Effector memory CD4-positive, alpha-beta T cell (primary cell): ENCODE data around the gene COX20.
A peak's percentile ranks its signal among the peaks of the same experiment; 100 is the strongest.
"Not testable (repeated sequence)": the region's sequence is repeated elsewhere in the genome, so short reads cannot be mapped to it uniquely, and the experiment has no call there.

Experiments
- DNase-seq, 3 donors: peaks; one replicate each; pipeline ENCODE4 v3.0.0-alpha.2; 2020
- H3K27ac ChIP-seq: 2 replicates; pipeline ENCODE4 v1.7.0; 2013; ENCODE audit warnings: mild to moderate bottlenecking, low read length, moderate library complexity; ENCODE audit not compliant: insufficient read depth, poor library complexity, severe bottlenecking
- H3K27me3 ChIP-seq: replicated peaks from 2 replicates; pipeline ENCODE4 v1.7.0; 2013; ENCODE audit warnings: mild to moderate bottlenecking, low read length; ENCODE audit not compliant: insufficient read depth, control insufficient read depth, poor library complexity, severe bottlenecking
- H3K36me3 ChIP-seq: 2 replicates; pipeline ENCODE4 v1.7.0; 2013; ENCODE audit warnings: mild to moderate bottlenecking, low read length, moderate library complexity; ENCODE audit not compliant: control insufficient read depth, insufficient read depth
- H3K4me1 ChIP-seq: 2 replicates; pipeline ENCODE4 v1.7.0; 2013; ENCODE audit warnings: low read length, mild to moderate bottlenecking; ENCODE audit not compliant: control insufficient read depth, insufficient read depth, poor library complexity, severe bottlenecking
- H3K4me3 ChIP-seq: 2 replicates; pipeline ENCODE4 v1.7.0; 2013; ENCODE audit warnings: low read length, low read depth, mild to moderate bottlenecking; ENCODE audit not compliant: insufficient read depth, poor library complexity, severe bottlenecking
- H3K9me3 ChIP-seq: 2 replicates; pipeline ENCODE4 v1.7.0; 2013; ENCODE audit warnings: mild to moderate bottlenecking, low read length, moderate library complexity; ENCODE audit not compliant: control insufficient read depth
- total RNA-seq, 3 donors: gene quantifications; one replicate each; lab custom pipeline; 2026; lab: John Stamatoyannopoulos, UW

The COX20 gene
- total RNA-seq = 29.0 to 43.4 (median 32.7) reads per million in 3 donors

DNA sequence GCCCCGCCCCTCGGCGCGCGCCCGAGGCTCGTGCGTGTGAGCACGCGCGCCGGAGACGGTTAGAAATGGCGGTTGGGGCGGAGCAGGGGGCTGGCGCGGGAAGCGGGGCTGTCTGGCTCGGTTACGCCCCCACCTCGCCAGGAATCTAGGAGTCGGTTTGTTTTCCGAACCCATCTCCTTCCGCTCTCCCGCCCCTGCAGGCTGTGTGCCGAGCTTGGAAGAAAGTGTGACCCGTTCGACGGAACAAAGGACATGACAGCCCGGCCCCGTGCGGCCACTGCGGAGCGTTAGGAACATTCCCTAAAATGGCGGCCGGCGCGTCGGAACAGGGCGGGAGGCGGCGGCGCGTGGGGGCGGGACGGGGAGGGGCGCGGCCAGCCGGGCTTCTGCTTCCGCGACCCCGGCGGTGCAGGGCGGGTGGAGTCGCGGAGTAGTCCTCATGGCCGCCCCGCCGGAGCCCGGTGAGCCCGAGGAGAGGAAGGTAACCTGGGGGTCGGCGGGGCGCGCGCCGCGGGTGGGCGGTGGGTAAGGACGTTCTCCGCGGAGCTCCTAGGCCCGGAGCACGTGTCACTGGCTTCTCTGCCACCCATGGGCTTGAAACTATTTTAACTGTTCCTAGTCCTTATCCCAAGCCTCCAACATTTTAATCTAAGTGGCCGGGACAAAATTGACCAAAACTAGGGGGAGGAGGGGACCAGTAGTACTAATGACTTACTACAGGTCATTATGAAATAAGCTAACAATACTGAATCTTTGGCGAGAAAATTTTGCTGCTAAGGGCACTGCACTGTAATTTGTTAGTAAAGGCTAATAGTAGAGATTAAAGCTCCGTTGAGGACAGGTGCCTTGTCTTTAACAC lies at the start of gene COX20:
TSS of gene COX20 (plus strand) at position 383 of the 859 bp plus-strand sequence. CDS start at position 440, 57 bp downstream.
- Histone ChIP-seq H3K9me3 (no peaks in the 10 kb centered on the region), H3K4me3 (peak within 1 kb of the TSS; percentile 91), H3K27ac (peak within 1 kb of the TSS; percentile 99), H3K27me3 (no peaks in the 10 kb centered on the region), H3K4me1 (peaks cover 10% of the 10 kb centered on the region), H3K36me3 (peaks cover 3% of the 10 kb centered on the region)
- DNase-seq = peak; percentile 74 to 83 (median 81)

DNA sequence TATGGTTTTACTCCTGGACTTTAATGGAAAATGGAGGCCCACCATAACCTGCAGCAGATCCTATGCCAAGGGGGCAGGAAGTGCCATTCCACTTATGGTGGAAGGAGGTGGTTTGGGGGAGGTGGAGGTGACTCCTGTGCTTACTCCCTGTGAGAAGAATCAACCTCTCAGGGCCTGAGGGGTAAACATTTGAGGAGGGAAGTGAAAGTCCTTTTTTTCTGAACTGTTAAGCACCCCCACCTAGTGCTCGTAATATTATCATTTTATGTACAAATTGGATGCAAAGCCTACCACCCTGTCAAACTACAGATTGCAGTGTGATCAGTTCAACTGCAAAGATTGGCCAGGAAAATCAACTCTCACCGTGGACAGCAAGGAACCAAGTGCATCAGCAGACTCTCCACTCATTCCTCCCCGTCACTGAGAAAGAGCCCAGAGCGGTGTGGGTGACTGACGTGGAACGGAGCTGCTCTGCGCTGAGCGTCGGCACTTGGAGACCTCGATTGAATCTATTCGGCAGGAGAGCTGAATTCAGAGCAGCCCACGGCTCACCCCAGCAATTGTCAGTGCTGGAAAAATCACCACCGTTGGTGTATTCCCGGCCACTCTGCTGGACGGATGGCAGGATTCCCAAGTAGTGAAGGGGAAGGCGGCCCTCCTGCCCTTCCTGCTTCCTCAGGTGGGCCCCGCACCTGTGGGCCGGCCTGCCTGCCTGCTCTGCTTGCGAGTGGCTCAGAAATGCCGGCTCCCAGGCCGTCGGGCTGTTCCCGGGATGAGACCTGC lies 46.8 kb upstream of the COX20 start:
- no peak overlapping the region for H3K27ac ChIP-seq
- no peaks in the 10 kb centered on the region for H3K9me3 ChIP-seq
- H3K4me3 ChIP-seq = no peak overlapping the region
- DNase-seq = no peak
- H3K36me3 ChIP-seq = no peaks in the 10 kb centered on the region
- H3K4me1 ChIP-seq = no peaks in the 10 kb centered on the region
- no peaks in the 10 kb centered on the region for H3K27me3 ChIP-seq

DNA sequence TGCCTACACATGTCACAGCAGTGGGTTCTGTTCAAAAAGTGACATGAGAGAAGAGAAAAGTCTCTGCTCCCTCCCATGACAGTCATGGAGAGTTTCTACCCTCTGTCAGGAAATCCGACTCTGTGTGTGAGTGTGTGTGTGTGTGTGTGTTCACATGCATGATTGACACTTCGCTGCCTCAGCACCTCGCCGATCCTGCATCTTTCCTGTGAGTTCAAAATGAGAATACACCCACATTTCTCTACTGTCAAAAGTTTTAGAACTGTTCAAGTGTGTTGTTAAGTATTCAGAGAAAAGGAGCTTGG lies 46.2 kb upstream of the COX20 start:
- Histone ChIP-seq H3K36me3 (no peaks in the 10 kb centered on the region), H3K4me1 (no peaks in the 10 kb centered on the region), H3K27ac (no peak overlapping the region), H3K4me3 (no peak overlapping the region), H3K9me3 (no peaks in the 10 kb centered on the region), H3K27me3 (no peaks in the 10 kb centered on the region)
- DNase-seq = no peak

DNA sequence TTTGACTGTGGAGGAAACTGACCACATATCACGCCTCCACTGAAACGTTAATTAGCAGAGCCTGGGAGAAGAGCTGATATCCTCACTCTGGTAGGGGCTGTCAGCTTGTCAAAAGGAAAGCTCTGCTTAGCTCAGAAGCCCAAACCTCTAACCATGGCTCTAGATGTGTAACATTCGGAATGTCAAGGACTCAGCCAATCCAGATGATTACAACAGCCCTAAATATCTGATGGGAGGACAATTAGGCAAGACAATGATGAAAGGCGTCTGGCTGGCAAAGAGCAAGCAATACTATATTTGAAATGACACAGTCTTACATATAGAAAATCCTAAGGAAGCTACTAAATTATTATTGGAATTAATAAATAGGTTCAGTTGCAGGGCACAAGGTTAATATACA lies 45.7 kb upstream of the COX20 start:
- no peak overlapping the region for H3K27ac ChIP-seq
- DNase-seq = no peak
- no peaks in the 10 kb centered on the region for H3K9me3 ChIP-seq
- H3K36me3 ChIP-seq = no peaks in the 10 kb centered on the region
- no peaks in the 10 kb centered on the region for H3K4me1 ChIP-seq
- no peaks in the 10 kb centered on the region for H3K27me3 ChIP-seq
- H3K4me3 ChIP-seq = no peak overlapping the region

- H3K4me3 ChIP-seq = no peak overlapping the region
- H3K27me3 ChIP-seq = no peaks in the 10 kb centered on the region
- H3K27ac ChIP-seq = no peak overlapping the region
- H3K36me3 ChIP-seq = no peaks in the 10 kb centered on the region
- no peaks in the 10 kb centered on the region for H3K9me3 ChIP-seq
- no peaks in the 10 kb centered on the region for H3K4me1 ChIP-seq
- no peak for DNase-seq
These were observed 44.4 kb upstream of the COX20 start for GRCh38 chr1:244791061-244791460.

- H3K27ac ChIP-seq = no peak overlapping the region
These were observed 43.1 kb upstream of the COX20 start for GRCh38 chr1:244792188-244792850.

DNA sequence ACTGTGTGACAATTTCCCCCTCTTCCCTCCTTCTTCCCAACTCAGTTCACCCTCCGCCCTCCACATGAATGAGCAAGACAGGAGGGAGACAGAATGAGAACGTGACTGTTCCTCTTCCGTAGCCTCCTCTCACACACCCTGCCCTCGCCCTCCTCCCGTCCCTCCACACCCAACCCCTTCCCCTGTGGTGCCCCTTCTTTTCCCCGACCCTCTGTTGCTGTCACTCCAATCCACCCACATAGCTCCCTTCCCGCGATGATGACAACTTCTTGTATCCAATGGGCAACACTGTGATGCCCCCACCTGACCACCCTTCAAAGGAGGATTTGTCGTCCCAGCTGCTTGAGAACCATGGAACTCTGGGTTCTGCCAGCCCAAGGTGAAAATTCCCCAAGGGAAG lies 41.4 kb upstream of the COX20 start:
- H3K36me3 ChIP-seq = no peaks in the 10 kb centered on the region
- no peaks in the 10 kb centered on the region for H3K4me1 ChIP-seq
- H3K4me3 ChIP-seq = no peak overlapping the region
- no peak overlapping the region for H3K27ac ChIP-seq
- no peaks in the 10 kb centered on the region for H3K27me3 ChIP-seq
- no peaks in the 10 kb centered on the region for H3K9me3 ChIP-seq
- DNase-seq = no peak

More at GRCh38 chr1:244792188-244792850, 43.1 kb upstream of the COX20 start:
- Histone ChIP-seq H3K9me3 (no peaks in the 10 kb centered on the region), H3K4me3 (no peak overlapping the region), H3K36me3 (no peaks in the 10 kb centered on the region), H3K27me3 (no peaks in the 10 kb centered on the region), H3K4me1 (no peaks in the 10 kb centered on the region)
- no peak for DNase-seq

GRCh38 chr1:244794516-244794915 lies 40.9 kb upstream of the COX20 start:
- not testable (repeated sequence) for H3K27ac ChIP-seq, H3K9me3 ChIP-seq, H3K27me3 ChIP-seq, H3K4me1 ChIP-seq, DNase-seq, H3K36me3 ChIP-seq, H3K4me3 ChIP-seq

GRCh38 chr1:244796719-244797406 lies 38.6 kb upstream of the COX20 start:
- DNase-seq = peak in 2 of 3 donors; percentile 7 to 33
- Histone ChIP-seq H3K27ac (no peak overlapping the region), H3K27me3 (no peaks in the 10 kb centered on the region), H3K4me3 (no peak overlapping the region), H3K9me3 (no peaks in the 10 kb centered on the region), H3K36me3 (no peaks in the 10 kb centered on the region), H3K4me1 (no peaks in the 10 kb centered on the region)
